NCI-H1417 treated with DMSO at 0.1 percent for 48 hours (cell line): ENCODE measurements around the gene TPCN2.

Experiments used
- DNase-seq: peaks from one replicate; lab custom pipeline; 2025; lab: John Stamatoyannopoulos, UW

TPCN2 gene

GRCh38 chr11:69095300-69095699, 46.6 kb downstream of the TPCN2 start:
- no peak for DNase-seq

GRCh38 chr11:69096473-69096872, 47.7 kb downstream of the TPCN2 start:
- no peak for DNase-seq

- DNase-seq, result no peak
These were observed 48.5 kb downstream of the TPCN2 start for GRCh38 chr11:69097263-69097662.

GRCh38 chr11:69099180-69099579, 50.4 kb downstream of the TPCN2 start:
- no peak for DNase-seq

- DNase-seq, result no peak
These were observed 51.9 kb downstream of the TPCN2 start for GRCh38 chr11:69100454-69101114.

GRCh38 chr11:69101115-69101791, 52.5 kb downstream of the TPCN2 start:
- peak; percentile 13 for DNase-seq

- DNase-seq, result no peak
These were observed 53.3 kb downstream of the TPCN2 start for GRCh38 chr11:69101792-69102695.

- DNase-seq, result no peak
These were observed 54.2 kb downstream of the TPCN2 start for GRCh38 chr11:69102732-69103615.

GRCh38 chr11:69104212-69104855, 55.6 kb downstream of the TPCN2 start:
- no peak for DNase-seq

GRCh38 chr11:69104856-69105395, 56.2 kb downstream of the TPCN2 start:
- DNase-seq, result no peak

- no peak for DNase-seq
These were observed 56.8 kb downstream of the TPCN2 start for GRCh38 chr11:69105461-69106030.

GRCh38 chr11:69106031-69106811, 57.5 kb downstream of the TPCN2 start:
- DNase-seq, result no peak

GRCh38 chr11:69107413-69107812, 58.7 kb downstream of the TPCN2 start:
- DNase-seq, result no peak

- DNase-seq, result no peak
These were observed 59.3 kb downstream of the TPCN2 start for GRCh38 chr11:69108030-69108429.

GRCh38 chr11:69108559-69108958, 59.8 kb downstream of the TPCN2 start:
- no peak for DNase-seq

GRCh38 chr11:69109101-69109500, 60.4 kb downstream of the TPCN2 start:
- DNase-seq, result no peak

GRCh38 chr11:69110451-69110850, 61.7 kb downstream of the TPCN2 start:
- DNase-seq, result no peak

- no peak for DNase-seq
These were observed 63.2 kb downstream of the TPCN2 start for GRCh38 chr11:69111624-69112542.

- DNase-seq, result no peak
These were observed 64.5 kb downstream of the TPCN2 start for GRCh38 chr11:69113226-69113625.
